Vagina (tissue), 2 donors: Measurements from ENCODE around the gene ZSCAN21. TPM values are rescaled to one million over a fixed set of nuclear protein-coding genes. Genes with fewer than 3 reads are reported as not detected.

ENCODE experiments used
- DNase-seq, 2 donors: peaks; one replicate each; pipeline ENCODE4 v3.0.0-alpha.2; 2017; ENCODE audit errors: extremely low spot score in 2 of 2
- H3K27ac ChIP-seq: fragments of 200-600 bp; sonication (generic); one replicate; pipeline ENCODE4 v1.5.1; 2019
- H3K27me3 ChIP-seq: fragments of 200-600 bp; sonication (generic); one replicate; pipeline ENCODE4 v1.5.1; 2019
- H3K36me3 ChIP-seq, 2 donors: fragments of 200-600 bp; sonication (generic); one replicate each; pipeline ENCODE4 v1.5.1; 2017 to 2019
- H3K4me1 ChIP-seq: fragments of 200-600 bp; sonication (generic); one replicate; pipeline ENCODE4 v1.5.1; 2019
- H3K4me3 ChIP-seq, 2 donors: fragments of 200-600 bp; sonication (generic); 1 replicate in 1 of 2; 2 replicates in 1 of 2; pipeline ENCODE4 v1.5.1; 2016 to 2019
- H3K9me3 ChIP-seq: fragments of 200-600 bp; sonication (generic); one replicate; pipeline ENCODE4 v1.5.1; 2019
- POLR2A ChIP-seq, 2 donors: fragments of 450-650 bp; IDR thresholded peaks; one replicate each; pipeline ENCODE4 v1.6.1; 2017; ENCODE audit warnings: antibody characterized with exemption in 2 of 2, mild to moderate bottlenecking in 2 of 2, moderate library complexity in 2 of 2
- POLR2AphosphoS5 ChIP-seq, 2 donors: sonication (generic); formaldehyde crosslinking; IDR thresholded peaks; one replicate each; pipeline ENCODE4 v1.9.0; 2017; ENCODE audit warnings: antibody characterized with exemption in 2 of 2, mild to moderate bottlenecking in 2 of 2, low read depth in 1 of 2; ENCODE audit not compliant: insufficient read depth in 1 of 2
- intact Hi-C: fragments of 100-400 bp; cut with DNase I; formaldehyde crosslinking; loops from one replicate; pipeline ENCODE4 v1.15.1; 2023
- total RNA-seq: library from RNA; depleted of rRNA; stranded (reverse); fragments of >200 nt; gene quantifications from one replicate; pipeline ENCODE4 v1.2.3, GENCODE V29; 2016
- TF ChIP-seq, protein P1 (sequence below), 3 experiments: fragments of 450-650 bp in 2 of 3; fragments of 200-600 bp in 1 of 3; sonication (generic) in 1 of 3; IDR thresholded peaks; one replicate each; pipeline ENCODE4 v1.5.1; 2017 to 2019; ENCODE audit warnings: antibody characterized with exemption in 3 of 3, mild to moderate bottlenecking in 2 of 3, moderate library complexity in 2 of 3

Gene ZSCAN21
- total RNA-seq, 1 donor from 2014 or later: 19.9 TPM

DNA sequence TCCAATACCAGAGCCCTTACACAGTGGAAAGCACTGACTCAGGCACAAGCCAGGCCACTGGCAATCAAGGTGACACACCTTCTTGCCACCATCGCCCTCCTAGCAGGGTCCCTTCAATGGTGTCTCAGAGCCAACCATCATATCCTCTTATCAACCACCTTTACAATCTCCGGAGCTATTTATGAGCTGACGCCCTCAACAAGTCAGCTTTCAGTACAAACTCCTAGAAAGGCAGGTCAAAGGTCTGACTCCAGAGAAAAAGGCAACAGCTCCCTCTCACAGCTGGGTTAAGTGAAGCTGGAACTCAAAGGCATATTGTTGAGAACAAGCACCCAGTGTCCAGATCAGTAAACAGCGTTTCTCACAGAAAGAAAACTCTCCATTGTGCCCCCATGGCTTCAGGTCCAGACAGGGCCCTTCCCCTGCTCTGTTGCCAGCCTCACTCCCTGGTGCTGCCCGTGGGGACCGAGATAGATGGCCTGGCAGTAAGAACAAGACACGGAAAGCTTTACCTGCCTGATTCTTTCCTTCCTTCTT, 29.5 kb downstream of the ZSCAN21 start:
- Histone ChIP-seq H3K4me3 (no peak overlapping the region), H3K27me3 (no peaks in the 10 kb centered on the region), H3K27ac (no peak overlapping the region), H3K36me3 (peaks cover 0 to 44% of the 10 kb centered on the region in 2 donors), H3K4me1 (peaks cover 39% of the 10 kb centered on the region), H3K9me3 (no peaks in the 10 kb centered on the region)
- TF ChIP-seq, protein P1, sequence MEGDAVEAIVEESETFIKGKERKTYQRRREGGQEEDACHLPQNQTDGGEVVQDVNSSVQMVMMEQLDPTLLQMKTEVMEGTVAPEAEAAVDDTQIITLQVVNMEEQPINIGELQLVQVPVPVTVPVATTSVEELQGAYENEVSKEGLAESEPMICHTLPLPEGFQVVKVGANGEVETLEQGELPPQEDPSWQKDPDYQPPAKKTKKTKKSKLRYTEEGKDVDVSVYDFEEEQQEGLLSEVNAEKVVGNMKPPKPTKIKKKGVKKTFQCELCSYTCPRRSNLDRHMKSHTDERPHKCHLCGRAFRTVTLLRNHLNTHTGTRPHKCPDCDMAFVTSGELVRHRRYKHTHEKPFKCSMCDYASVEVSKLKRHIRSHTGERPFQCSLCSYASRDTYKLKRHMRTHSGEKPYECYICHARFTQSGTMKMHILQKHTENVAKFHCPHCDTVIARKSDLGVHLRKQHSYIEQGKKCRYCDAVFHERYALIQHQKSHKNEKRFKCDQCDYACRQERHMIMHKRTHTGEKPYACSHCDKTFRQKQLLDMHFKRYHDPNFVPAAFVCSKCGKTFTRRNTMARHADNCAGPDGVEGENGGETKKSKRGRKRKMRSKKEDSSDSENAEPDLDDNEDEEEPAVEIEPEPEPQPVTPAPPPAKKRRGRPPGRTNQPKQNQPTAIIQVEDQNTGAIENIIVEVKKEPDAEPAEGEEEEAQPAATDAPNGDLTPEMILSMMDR (IDR thresholded peaks at IDR 0.05): no peak
- TF ChIP-seq POLR2A (IDR thresholded peaks at IDR 0.05) (no peak), POLR2AphosphoS5 (IDR thresholded peaks at IDR 0.05; ENCODE audit: insufficient read depth in 1 of 2, low read depth in 1 of 2) (no peak)
- DNase-seq: no peak
- intact Hi-C loops: no loop called here

DNA sequence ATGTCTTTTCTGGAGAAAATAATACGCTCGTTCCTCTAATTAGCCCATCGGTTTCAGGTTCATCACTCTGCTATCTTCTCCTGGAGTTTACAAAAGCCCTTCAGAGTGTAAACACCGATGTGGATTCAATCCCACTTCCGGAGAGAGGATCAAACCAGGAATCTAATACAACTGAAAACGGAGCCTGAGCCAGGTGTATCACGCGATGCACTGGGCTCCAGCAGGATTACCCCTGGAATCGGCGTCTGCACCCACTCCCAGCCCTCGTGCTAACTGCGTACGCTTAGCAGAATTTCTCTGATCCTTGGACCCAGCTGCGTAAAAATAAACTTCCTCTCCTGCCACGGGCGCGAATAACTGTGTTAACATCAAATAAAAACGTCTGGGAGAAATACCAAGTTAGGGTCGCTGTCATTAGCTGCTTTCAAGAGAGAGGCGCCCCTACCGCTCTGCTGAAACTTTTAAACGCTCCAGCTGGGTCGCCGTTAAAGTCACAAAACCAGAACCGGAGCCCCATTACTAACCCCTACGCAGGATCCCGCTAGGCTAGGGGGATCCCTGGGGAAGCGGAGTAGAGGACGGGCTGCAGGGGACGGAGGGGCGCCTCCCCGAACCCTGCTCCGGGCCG, 31.4 kb downstream of the ZSCAN21 start:
- Histone ChIP-seq H3K4me1 (peaks cover 39% of the 10 kb centered on the region), H3K27ac (peak overlapping the region; percentile 71), H3K27me3 (no peaks in the 10 kb centered on the region), H3K4me3 (peak overlapping the region; percentile 79 to 85), H3K9me3 (no peaks in the 10 kb centered on the region), H3K36me3 (peaks cover 0 to 25% of the 10 kb centered on the region in 2 donors)
- intact Hi-C loops: loop anchor here (5.0 kb wide), 1 partner anchor 89 kb away; no protein-coding TSS in a partner anchor
- no peak for DNase-seq
- no peak for TF ChIP-seq POLR2AphosphoS5 (IDR thresholded peaks at IDR 0.05; ENCODE audit: insufficient read depth in 1 of 2, low read depth in 1 of 2)
- no peak for TF ChIP-seq POLR2A (IDR thresholded peaks at IDR 0.05)
- TF ChIP-seq, protein P1 (IDR thresholded peaks at IDR 0.05): no peak

DNA sequence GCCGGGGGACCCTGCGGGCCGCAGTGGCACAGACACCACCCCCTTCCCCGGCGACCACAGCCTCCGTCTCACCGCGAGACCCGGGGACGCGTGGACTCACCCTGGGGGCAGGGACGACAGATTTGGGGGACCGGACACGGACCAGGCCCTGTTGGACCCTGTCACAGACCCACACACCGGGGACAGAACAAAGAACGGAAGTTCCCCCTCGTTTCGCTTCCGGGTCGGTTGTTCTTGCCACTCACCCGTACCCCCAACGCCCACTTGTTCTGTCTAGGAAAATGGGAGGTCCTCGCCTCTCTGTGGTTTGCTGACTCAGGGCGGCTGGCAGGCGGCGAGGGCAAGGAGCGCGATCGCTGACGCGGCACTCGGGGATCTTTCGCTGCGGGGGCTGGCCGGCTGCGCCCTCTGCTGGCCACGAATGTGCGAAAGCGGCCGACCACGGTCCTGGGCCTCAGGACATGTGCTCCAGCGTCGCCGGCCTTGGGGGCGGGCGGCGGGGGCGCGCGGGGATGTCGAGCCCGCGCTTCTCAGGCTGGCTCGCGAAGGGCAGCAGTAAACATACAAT, 32.0 kb downstream of the ZSCAN21 start, which contains the start of gene ZNF3:
TSS of gene ZNF3 (minus strand) at position 189 of the 568 bp plus-strand sequence. CDS start 4,366 bp downstream, outside the sequence.
- peak within 1 kb of the TSS; percentile 79 to 85 for H3K4me3 ChIP-seq
- H3K27ac ChIP-seq: peak within 1 kb of the TSS; percentile 71
- H3K36me3 ChIP-seq: peaks cover 0 to 19% of the 10 kb centered on the region in 2 donors
- DNase-seq: peak in 1 of 2 donors; percentile 99
- H3K4me1 ChIP-seq: peaks cover 39% of the 10 kb centered on the region
- no peaks in the 10 kb centered on the region for H3K9me3 ChIP-seq
- intact Hi-C loops: loop anchor here (5.0 kb wide), 1 partner anchor 89 kb away; no protein-coding TSS in a partner anchor
- TF ChIP-seq, protein P1 (IDR thresholded peaks at IDR 0.05): peak; percentile 65 to 97 (median 92)
- TF ChIP-seq POLR2A (IDR thresholded peaks at IDR 0.05) (peak in 1 of 2 donors; percentile 20), POLR2AphosphoS5 (IDR thresholded peaks at IDR 0.05; ENCODE audit: insufficient read depth in 1 of 2, low read depth in 1 of 2) (peak; percentile 86 to 94)
- no peaks in the 10 kb centered on the region for H3K27me3 ChIP-seq

DNA sequence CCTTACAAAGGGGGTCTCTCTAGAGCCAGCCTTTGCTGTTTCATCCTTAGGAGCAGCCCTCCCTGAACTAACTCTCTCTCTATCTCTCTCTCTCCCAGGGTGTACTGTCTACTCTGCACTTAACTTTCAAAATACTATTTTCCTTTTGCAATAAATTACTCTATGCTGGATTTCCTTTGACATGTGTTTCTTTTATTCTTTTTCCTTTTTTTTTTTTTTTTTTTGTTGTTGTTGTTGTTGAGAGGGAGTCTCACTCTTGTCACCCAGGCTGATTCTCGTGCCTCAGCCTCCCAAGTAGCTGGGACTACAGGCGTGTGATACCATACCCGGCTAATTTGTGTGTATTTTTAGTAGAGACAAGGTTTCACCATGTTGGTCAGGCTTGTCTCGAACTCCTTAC, 33.4 kb downstream of the ZSCAN21 start:
- peaks cover 0 to 12% of the 10 kb centered on the region in 2 donors for H3K36me3 ChIP-seq
- no peak overlapping the region for H3K27ac ChIP-seq
- H3K9me3 ChIP-seq: no peaks in the 10 kb centered on the region
- H3K27me3 ChIP-seq: no peaks in the 10 kb centered on the region
- DNase-seq: no peak
- peak overlapping the region; percentile 79 to 85 for H3K4me3 ChIP-seq
- TF ChIP-seq POLR2A (IDR thresholded peaks at IDR 0.05) (no peak), POLR2AphosphoS5 (IDR thresholded peaks at IDR 0.05; ENCODE audit: insufficient read depth in 1 of 2, low read depth in 1 of 2) (no peak)
- TF ChIP-seq, protein P1 (IDR thresholded peaks at IDR 0.05): no peak
- intact Hi-C loops: loop anchor here (5.0 kb wide), 1 partner anchor 91 kb away; no protein-coding TSS in a partner anchor
- H3K4me1 ChIP-seq: peaks cover 45% of the 10 kb centered on the region
